Anterior cingulate cortex (tissue), 58 donors: ENCODE results near the gene CAMTA1.

Experiments used
- DNase-seq, 58 donors: peaks; one replicate each; lab custom pipeline; 2025; lab: John Stamatoyannopoulos, UW

Gene CAMTA1

GRCh38 chr1:6779089-6779805 lies 6.0 kb upstream of the CAMTA1 start:
- no peak for DNase-seq

- no peak for DNase-seq
These were observed 3.1 kb upstream of the CAMTA1 start for GRCh38 chr1:6782151-6782550.

- DNase-seq = no peak
These were observed 2.0 kb upstream of the CAMTA1 start for GRCh38 chr1:6783221-6783620.

- DNase-seq = no peak
These were observed 1.2 kb upstream of the CAMTA1 start for GRCh38 chr1:6783936-6784559.

- peak; percentile 96 to 100 (median 100) for DNase-seq
These were observed 515 bp upstream of the CAMTA1 start for GRCh38 chr1:6784560-6785317.

GRCh38 chr1:6785728-6786505 lies 663 bp downstream of the CAMTA1 start:
- DNase-seq = peak in 26 of 58 donors; percentile 11 to 62 (median 39)

- DNase-seq = no peak
These were observed 3.7 kb downstream of the CAMTA1 start for GRCh38 chr1:6788946-6789345.

- DNase-seq = no peak
These were observed 4.9 kb downstream of the CAMTA1 start for GRCh38 chr1:6790146-6790545.

GRCh38 chr1:6794164-6794563 lies 8.9 kb downstream of the CAMTA1 start:
- DNase-seq = peak in 1 of 58 donors; percentile 23

GRCh38 chr1:6795203-6795602 lies 9.9 kb downstream of the CAMTA1 start:
- no peak for DNase-seq

GRCh38 chr1:6795661-6796060 lies 10.4 kb downstream of the CAMTA1 start:
- no peak for DNase-seq

- DNase-seq = no peak
These were observed 10.8 kb downstream of the CAMTA1 start for GRCh38 chr1:6796095-6796494.

- DNase-seq = no peak
These were observed 14.2 kb downstream of the CAMTA1 start for GRCh38 chr1:6799499-6799898.

- DNase-seq = no peak
These were observed 15.5 kb downstream of the CAMTA1 start for GRCh38 chr1:6800745-6801144.

- no peak for DNase-seq
These were observed 15.9 kb downstream of the CAMTA1 start for GRCh38 chr1:6801199-6801598.

GRCh38 chr1:6801966-6802365 lies 16.7 kb downstream of the CAMTA1 start:
- no peak for DNase-seq

- no peak for DNase-seq
These were observed 17.2 kb downstream of the CAMTA1 start for GRCh38 chr1:6802454-6802853.

GRCh38 chr1:6802893-6803292 lies 17.6 kb downstream of the CAMTA1 start:
- no peak for DNase-seq

- no peak for DNase-seq
These were observed 18.1 kb downstream of the CAMTA1 start for GRCh38 chr1:6803357-6803756.

- no peak for DNase-seq
These were observed 19.8 kb downstream of the CAMTA1 start for GRCh38 chr1:6805004-6805416.

GRCh38 chr1:6807782-6808181 lies 22.5 kb downstream of the CAMTA1 start:
- no peak for DNase-seq
